HG03575 (cell line): ENCODE results near the gene SAP30.

Experiments
- ATAC-seq: cut with Tn5 transposase; IDR thresholded peaks from one replicate; pipeline ENCODE4 v1.9.1; 2021; ENCODE audit not compliant: unreplicated experiment, insufficient number of reproducible peaks, low FRiP score; ENCODE audit errors: extremely low read depth

SAP30 gene, protein sequence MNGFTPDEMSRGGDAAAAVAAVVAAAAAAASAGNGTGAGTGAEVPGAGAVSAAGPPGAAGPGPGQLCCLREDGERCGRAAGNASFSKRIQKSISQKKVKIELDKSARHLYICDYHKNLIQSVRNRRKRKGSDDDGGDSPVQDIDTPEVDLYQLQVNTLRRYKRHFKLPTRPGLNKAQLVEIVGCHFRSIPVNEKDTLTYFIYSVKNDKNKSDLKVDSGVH

DNA sequence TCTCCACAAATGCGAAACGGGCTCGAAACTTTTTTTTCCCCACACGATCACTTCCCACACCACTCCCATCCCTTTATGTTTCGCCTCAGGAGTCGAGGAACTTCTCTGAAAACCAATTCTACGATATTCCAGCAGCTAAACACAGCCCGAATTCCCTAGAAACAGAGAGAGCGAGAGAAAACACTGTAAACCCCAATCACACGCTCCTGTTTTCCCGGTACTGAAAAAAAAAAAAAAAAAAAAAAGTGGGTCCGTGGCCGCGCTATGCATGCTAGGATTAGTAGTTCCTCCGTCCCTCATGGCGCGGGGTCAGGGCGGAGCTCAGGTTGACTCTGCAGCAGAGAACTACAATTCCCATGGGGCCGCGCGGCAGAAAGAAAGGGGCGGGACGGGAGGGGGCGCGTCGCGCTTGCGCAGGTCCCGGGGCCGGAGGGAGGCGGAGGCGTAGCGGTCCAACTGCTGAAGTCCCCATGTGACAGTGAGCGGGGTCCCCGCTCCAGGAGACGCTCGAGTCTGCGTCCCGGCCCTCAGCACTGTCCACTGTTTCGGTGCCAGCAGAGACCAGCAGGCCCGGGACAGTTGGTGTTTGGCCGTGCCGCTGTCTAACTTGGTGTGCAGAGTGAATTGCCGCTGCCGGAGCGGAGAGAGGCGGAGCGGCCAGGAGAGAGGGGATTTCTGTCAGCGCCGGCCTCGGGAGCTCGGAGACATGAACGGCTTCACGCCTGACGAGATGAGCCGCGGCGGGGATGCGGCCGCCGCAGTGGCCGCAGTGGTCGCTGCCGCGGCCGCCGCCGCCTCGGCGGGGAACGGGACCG lies at the start of gene SAP30:
Gene SAP30, plus strand, starts transcription at position 478 of the 815 bp plus-strand sequence. Its CDS starts 229 bp downstream, at position 707.
- peak; percentile 40 for ATAC-seq

DNA sequence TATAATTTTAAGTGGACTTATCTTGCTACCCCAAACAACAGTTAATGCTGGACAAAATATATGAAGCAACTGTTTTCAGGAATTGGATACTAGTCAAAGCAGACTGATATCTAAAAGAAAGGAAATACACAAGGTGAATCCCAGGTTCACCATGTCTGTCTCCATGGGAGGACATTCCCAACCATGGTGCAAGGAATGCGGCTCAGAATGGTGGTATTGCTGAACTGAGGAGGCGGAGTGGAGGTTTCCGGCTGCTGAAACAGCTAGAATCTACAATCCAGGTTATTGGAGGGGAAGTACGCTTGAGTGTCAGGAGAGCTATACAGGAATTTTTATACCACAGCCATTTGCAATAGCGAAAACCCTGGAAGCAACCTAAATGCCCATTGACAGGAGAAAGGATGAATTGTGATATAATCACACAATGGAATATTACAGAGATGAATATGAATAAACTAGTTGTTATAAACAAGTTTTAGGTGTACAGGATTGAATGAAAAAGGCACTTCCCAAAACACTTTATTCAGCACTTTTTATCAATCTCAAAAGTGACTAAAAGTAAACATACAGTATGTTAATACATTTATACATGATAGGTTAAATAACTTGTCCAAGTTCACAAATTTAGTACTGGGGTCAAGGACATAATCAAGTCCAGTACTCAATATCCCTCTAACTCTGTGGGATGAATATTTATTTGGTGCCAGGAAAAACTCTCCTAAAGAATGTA lies 45.6 kb upstream of the SAP30 start:
- no peak for ATAC-seq

DNA sequence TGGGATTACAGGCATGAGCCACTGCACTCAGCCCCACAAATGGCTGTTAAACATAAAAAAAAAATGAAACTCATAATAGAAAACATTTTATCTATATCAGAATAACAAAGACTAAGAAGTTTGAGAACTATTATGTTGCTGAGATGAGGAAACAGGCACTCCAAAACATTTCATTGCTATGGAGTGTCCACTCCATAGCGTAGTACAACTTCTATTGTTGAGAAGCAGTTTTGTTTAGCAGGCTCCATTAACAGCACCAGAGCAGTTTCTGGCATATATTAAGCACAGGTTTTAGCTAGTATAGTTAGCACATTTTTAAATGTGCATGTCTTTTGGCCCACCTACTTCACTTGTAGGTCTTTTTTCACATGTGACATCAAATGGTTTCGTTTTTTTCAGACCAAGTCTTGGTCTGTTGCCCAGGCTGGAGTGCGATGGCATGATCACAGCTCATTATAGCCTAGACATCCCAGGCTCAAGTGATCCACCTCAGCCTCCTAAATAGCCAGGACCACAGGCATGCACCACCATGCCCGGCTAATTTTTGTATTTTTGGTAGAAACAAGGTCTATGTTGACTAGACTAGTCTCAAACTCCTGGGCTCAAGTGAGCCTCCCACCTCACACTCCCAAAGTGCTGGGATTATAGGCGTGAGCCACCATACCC lies 42.4 kb upstream of the SAP30 start:
- ATAC-seq, result no peak

DNA sequence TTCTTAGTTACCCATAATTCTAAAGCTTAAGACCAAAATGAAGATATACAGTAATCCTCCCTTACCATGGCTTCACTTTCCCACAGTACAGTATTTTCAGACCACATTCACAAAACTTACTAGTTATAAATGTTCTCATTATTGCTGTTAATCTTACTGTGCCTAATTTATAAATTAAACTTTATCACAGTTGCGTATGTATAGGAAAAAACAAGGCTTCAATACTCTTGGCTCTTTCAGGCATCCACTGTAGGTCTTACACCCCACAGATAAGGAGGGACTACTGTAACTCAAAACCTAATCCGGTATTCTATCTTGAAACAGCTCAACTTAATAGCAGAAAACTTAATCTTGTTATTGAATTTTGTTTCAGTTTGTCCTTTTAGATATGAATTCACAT lies 40.2 kb upstream of the SAP30 start:
- ATAC-seq, result no peak

DNA sequence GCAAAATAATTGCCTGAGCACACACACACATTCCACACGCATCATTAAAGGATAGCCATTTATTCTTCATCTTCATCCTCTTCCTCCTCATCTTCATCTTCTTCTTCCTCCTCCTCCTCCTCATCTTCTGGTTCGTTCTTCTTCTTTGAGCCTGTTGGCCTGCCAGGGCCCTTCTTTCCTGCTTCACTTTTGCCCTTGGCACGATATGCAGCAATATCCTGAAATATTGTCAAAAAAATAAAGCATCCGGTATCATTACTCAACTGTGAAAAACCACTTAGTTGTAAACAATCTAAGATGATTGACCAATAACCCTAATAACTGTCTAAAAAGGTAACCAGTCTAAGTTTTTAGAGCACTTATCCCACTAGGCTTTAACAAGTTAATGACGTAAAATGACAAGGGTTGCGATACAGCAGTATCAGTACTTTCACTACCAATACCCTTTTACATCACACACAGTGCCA lies 38.7 kb upstream of the SAP30 start:
- ATAC-seq, result no peak

DNA sequence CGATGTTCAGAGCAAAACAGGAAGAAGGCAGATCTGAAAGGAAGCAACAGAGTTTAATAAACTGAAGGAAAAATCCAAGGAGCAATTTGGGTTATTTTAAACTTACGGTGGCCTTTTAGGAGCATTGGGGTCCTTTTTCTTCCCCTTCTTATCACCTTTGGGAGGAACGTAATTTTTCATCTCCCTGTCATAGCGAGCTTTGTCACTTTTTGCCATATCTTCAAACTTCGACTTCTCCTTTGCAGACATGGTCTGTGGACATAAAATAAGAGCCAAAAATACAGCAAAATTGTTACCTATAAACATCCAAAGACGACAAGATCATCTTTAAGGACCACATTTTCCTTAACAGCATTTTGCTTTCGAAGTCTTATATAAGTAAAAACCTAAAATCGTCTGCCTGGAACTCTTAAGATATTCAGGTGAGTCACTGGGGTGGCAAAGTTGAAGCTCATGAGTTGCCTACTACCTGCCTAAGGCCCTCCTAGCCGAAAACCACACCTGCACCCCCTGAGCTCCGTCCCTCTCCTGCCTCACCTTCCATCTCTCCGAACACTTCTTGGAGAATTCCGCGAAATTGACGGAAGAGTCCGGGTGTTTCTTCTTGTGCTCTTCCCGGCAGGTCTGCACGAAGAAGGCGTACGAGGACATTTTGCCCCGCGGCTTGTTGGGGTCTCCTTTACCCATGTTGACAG lies 37.6 kb upstream of the SAP30 start:
- no peak for ATAC-seq

DNA sequence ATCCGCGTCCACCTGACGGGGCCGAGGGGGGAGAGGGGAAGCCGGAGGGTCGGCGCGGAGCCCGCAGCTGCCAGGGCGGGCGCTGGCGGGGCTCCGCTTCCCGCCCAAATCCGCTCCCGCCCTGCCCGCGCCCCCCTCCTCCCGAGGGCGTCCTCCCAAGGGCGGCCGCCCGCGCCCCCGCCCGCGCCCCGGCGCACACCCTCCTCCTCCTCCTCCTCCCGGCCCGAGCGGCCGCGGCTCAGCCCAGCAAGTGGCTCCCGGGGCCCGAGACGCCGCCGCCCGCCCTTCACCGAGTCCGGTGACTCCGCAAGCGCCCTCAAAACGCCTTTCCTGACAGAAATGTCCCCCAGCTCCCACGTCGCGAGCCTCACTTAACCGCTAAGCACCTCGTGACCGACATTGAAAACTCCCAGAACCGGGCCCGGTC lies 37.1 kb upstream of the SAP30 start:
- no peak for ATAC-seq

DNA sequence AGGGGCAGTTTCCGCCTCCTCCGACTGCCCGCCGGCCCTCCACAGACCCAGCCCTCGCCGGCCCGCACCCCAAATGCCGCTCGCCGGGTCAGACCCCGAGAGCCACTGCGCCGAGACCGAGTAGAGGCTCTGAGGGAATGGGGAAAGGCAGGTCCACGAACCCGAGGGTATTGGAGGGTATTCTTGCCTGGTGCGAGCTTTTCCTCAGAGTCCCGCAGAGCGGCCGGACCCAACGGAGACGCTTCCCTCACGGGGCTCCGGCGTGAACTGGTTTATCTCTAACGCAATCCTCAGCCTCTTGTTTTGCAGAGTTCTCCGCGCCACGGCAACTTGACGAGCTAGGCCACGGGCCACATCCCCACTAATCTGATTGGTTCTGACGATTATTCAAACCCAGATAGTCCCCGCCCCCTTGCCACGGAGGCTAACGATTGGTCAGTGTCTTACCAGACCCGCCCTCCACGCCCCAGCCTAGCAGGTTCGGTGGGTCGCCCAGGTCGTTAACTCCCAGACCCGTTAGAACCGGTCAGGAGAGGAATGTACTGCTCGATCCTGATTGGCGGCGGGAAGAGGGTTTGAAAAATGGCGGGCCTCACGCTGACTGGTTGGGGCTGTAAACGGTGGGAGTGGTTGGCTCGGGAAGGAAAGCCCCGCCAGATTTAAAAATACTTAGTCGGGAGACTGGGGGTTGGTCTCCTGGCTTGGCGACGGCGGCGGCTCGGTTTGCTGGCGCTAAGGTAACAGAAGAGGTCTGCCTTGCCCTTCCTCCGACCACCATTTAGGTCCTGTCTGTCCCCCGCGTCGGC lies 36.5 kb upstream of the SAP30 start, which contains the start of gene HMGB2:
Gene HMGB2, minus strand, starts transcription at position 274 of the 806 bp plus-strand sequence. CDS start 709 bp downstream, outside the sequence.
- ATAC-seq, result peak; percentile 80

DNA sequence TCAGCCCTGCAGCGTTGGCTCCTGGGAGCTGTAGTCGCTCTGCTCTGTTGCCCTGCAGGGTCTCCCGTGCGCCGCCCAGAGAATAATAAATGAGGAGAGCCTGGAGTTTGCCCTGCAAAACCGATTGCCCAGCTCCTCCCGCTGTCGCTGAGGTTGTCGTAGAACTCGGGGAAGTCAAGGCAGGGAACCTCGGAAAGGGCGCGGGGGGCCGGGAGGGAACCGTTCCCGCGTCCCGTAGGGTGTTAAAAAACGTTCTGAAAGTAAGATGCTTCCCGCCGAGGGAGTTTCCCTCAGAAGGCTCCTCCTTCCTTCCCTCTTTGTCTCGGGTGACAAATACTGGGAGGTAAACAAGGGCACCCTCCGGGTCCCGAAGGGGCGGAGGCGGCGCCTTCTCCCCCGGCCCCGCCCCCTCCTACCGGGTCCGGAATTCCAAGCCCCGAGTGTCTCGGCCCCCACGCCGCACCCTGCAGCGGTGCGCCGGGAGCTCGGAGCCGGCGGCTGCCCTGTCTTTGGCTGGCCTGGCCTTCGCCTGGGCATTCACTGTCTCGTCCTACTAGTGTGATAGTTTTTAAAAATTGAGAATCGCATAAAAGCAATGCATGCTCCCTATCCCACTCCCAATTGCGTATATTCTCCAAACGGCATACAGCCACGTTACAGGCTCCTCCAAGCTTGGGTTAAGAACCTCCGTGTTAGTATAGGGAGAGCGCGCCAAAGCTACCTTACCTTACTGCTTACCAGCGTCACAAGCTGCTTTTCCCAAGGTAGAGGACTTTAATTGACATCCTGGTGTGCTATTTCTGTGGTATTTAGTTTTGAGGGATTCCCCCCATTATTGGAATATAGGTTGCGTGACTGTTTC lies 35.6 kb upstream of the SAP30 start:
- ATAC-seq, result peak; percentile 21

DNA sequence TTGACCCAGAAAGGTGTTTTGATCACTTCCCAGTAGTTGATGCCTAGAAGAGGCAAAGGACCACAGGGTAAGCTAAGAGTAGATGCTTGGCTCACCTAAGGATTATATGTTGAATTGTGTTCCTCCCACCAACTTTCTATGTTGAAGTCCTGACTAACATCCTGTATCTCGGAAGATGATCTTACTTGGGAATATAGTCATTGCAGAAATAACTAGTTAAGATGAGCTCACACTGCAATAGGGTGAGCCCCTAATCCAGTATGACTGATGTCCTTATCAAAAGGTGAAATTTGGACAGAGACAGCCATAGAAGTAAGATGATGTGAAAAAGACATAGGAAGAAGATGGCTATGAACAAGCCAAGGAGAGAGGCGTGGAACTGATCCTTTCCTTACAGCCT lies 33.3 kb upstream of the SAP30 start:
- no peak for ATAC-seq

DNA sequence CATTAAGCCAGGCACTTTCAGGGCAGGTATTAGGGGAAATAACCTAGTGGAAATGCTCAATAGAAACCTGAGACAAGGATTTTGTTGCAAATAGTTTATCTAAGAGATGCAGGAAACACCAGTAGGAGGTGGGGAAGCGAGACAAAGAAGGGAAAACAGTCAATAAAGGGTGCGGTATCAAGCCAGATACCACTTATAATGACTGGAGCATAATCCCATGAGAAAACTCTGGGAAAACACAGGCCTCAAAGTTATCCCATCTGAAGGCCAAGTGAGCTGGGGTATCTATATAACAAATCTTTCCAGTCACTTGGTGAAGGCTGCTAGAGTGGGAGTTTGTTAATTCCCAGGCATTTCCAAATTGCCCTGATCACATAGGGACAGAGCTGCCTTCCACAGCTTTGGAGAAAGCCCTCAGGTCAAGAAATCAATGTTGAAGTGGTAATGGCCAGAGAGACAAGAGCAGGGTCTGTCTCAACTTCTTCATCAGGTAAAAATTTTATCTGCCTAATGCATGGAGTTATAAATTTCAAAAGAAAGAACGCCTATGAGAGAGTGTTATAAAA lies 26.8 kb upstream of the SAP30 start:
- no peak for ATAC-seq

DNA sequence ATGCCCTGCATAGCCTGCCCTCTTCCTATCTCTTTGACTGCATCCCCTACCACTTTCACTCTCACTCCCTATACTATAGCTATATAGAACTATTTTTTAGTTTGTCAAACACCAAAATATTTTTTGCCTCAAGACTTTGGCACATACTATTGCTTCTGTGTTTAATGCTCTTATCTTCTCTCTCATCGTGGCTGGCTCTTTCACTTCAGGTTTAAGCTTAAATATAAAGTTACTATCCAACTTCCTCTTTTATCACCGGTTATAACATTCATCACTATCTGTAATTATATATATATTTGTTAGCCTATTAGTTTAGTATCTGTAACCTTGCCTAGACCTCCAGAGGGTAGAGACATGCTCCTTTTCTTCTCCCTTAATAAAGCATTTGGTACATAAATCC lies 25.1 kb upstream of the SAP30 start:
- no peak for ATAC-seq

DNA sequence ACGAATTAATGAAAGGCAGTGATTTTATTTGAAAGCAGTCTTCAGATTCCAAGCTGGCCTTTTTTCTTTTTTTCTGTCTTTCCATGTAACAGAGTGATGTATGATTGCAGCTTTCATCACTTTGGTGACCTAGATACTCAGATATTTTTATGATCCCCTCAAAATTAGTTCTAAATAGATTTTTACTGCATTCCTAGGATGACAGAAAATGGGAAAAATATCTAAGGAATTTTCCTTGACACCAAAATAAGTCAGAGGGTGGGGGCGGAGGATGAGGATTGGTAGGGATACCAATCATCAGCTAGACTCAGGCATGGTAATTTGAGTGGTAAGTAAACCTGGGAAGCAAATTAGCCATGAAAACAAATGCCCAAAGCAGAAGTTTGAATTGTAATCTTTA lies 24.7 kb upstream of the SAP30 start:
- ATAC-seq, result no peak

DNA sequence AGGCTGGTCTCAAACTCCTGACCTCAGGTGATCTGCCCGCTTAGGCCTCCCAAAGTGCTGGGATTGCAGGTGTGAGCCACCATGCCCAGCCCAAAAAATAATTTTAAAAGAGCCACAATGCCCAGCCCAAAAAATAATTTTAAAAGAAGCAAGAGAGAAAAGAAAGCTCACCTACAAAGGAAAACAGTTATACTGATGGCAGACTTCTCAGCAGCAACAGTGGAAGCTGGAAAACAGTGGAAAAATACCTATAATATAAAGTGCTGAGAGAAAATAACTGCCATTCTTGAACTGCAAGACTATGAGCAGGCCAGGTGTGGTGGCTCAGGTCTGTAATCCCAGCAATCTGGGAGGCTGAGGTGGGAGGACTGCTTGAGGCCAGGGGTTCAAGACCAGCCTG lies 23.3 kb upstream of the SAP30 start:
- ATAC-seq, result no peak

DNA sequence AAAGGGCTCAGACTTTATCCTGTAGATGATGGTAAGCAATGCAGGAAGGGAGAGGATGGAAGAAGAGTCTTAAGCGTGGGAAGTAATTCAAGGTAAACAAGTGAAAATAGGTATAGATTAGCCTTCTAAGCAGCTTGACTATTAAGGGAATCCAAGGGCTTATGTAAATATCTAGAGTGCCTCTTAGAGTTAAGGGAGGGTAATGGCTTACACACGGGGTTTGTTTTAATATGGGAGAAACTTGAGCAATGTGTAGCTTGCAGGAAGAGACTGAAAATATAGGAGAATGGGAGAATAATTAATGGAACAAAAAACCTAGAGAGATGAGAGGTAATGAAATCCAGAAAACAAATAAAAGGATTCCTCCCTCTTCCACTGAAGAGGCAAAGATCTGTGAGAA lies 12.8 kb upstream of the SAP30 start:
- no peak for ATAC-seq

DNA sequence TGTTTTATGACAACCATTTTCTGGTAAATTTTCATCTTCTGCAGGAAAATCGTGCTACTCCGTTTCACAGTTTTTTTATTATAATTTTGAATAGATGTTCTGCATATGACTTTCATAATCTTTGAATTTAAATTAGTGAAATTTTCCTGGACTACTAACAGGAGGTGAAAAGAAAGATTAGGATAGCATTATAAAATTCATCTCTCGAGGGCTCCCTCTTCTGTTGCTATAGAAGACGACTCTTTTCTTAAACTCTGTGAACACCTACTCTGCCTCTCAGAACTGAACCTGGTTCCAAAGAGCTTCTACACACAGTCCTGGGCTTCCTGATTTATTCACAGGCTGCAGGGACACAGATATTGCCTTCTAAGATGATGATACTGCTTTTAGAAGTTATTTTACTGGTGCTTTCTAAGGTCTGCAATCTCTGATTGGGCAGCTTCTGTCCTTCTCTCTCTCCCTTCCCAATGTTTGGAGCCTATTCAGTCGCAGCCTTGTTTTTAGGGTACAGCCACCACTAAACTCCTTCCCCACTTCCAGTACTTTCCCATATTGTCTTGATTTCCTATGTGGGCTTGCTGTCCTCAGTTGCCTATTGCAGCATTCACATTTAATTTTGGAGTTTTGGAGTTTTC lies 10.1 kb upstream of the SAP30 start:
- ATAC-seq, result no peak
